ENCODE measurements around the gene TOMT.

TOMT gene

DNA sequence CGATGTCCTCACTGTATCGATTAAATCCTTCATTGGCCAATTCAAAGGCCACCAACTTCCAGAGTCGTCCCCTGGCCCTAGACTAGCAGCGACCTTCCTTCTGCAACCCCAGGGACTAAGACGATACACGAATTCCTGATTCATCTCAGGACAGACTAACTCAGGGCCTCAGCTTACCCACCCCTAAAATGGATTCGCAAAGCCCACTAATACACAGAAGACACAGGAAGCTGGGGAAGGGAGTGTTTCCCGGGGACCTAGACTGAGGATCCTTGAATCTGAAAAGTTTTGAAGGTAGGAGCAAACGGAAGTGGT is 3.1 kb upstream of the TOMT start:
- H3K4me1 Mint-ChIP-seq: peaks cover 36% of the 10 kb centered on the region
- H3K27ac Mint-ChIP-seq: peak overlapping the region; percentile 99 to 100 (median 99)
- no peaks in the 10 kb centered on the region for H3K9me3 Mint-ChIP-seq
- peaks cover 23% of the 10 kb centered on the region for H3K36me3 Mint-ChIP-seq (ENCODE audit: low read depth)
- TF ChIP-seq, protein P1, sequence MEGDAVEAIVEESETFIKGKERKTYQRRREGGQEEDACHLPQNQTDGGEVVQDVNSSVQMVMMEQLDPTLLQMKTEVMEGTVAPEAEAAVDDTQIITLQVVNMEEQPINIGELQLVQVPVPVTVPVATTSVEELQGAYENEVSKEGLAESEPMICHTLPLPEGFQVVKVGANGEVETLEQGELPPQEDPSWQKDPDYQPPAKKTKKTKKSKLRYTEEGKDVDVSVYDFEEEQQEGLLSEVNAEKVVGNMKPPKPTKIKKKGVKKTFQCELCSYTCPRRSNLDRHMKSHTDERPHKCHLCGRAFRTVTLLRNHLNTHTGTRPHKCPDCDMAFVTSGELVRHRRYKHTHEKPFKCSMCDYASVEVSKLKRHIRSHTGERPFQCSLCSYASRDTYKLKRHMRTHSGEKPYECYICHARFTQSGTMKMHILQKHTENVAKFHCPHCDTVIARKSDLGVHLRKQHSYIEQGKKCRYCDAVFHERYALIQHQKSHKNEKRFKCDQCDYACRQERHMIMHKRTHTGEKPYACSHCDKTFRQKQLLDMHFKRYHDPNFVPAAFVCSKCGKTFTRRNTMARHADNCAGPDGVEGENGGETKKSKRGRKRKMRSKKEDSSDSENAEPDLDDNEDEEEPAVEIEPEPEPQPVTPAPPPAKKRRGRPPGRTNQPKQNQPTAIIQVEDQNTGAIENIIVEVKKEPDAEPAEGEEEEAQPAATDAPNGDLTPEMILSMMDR (IDR thresholded peaks at IDR 0.05; ENCODE audit: unreplicated experiment in 3 of 3): no peak
- H3K27me3 Mint-ChIP-seq (ENCODE audit: low read depth): no peaks in the 10 kb centered on the region
- H3K4me3 Mint-ChIP-seq: peak overlapping the region; percentile 88 to 95 (median 95)

DNA sequence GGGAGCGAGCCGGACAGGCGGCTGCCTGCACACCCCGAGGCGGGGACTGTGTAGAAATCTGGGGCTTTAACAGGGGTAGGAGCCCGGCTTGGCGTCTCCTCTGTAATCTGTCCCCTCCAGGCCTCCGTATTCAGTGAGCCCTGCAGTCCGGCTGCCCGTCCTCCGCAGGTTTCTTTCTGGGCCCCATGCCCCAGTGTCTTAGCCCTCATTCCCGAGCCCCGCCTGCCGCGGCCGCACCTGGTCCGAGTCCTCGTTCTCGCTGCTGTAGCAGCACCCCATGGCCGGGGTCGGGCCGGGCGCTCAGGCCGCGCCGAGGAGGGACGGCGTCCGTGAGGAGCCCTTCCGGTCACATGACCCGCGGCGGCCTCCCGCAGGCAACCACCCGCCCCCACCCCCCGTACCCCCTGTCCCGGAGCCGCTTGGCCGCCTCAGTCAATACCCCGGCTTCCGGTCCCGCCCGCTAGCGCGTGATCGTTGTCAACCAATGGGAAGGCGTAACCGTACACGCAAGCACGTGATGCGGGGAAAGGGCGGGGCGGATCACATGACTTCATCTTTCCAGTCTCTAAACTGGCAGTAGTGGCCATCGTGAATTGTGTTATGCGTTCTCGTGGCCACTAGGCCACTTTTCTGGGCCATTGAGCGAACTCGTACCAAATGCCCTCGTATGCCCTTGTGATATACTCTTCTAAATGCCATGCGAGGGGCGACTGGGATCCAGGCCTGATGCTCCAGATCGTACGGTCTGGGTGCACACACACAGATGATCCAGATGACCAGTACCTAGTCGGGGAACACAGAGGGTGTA is 2.6 kb upstream of the TOMT start, which contains the start of gene LAMTOR1:
LAMTOR1 (minus strand) TSS at position 352 of the 808 bp plus-strand sequence; CDS start at position 279, 73 bp downstream.
- TF ChIP-seq, protein P1 (IDR thresholded peaks at IDR 0.05; ENCODE audit: unreplicated experiment in 3 of 3): peak; percentile 41 to 57 (median 57)
- Mint-ChIP-seq H3K27me3 (ENCODE audit: low read depth) (no peaks in the 10 kb centered on the region), H3K27ac (peak within 1 kb of the TSS; percentile 99 to 100 (median 99)), H3K9me3 (no peaks in the 10 kb centered on the region), H3K4me3 (peak within 1 kb of the TSS; percentile 88 to 95 (median 95)), H3K4me1 (peaks cover 36% of the 10 kb centered on the region), H3K36me3 (ENCODE audit: low read depth) (peaks cover 18% of the 10 kb centered on the region)

DNA sequence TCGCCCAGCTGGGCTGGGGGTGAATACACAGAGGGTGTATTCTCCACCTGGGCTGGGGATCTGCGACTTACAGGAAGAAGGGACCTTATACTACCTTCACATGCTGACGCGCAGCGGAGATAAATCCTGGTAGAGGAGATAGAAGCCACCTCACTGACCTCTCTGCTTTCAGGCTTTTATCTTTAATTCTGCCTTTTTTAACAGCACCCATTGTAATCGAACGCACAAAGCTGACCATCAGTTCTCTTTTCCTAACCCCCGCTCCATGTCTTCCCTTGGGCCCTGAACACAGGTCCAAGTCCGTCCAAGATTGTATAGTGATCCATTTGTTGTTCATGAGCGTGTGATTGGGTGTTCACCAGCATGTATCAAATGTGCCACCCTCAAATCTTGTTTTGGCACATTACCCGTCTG is 2.0 kb upstream of the TOMT start:
- TF ChIP-seq, protein P1 (IDR thresholded peaks at IDR 0.05; ENCODE audit: unreplicated experiment in 3 of 3): peak in 2 of 3 experiments; percentile 1 to 27
- H3K4me1 Mint-ChIP-seq: peaks cover 36% of the 10 kb centered on the region
- peak overlapping the region; percentile 99 to 100 (median 99) for H3K27ac Mint-ChIP-seq
- peaks cover 12% of the 10 kb centered on the region for H3K36me3 Mint-ChIP-seq (ENCODE audit: low read depth)
- H3K27me3 Mint-ChIP-seq (ENCODE audit: low read depth): no peaks in the 10 kb centered on the region
- H3K9me3 Mint-ChIP-seq: no peaks in the 10 kb centered on the region
- peak overlapping the region; percentile 88 to 95 (median 95) for H3K4me3 Mint-ChIP-seq

DNA sequence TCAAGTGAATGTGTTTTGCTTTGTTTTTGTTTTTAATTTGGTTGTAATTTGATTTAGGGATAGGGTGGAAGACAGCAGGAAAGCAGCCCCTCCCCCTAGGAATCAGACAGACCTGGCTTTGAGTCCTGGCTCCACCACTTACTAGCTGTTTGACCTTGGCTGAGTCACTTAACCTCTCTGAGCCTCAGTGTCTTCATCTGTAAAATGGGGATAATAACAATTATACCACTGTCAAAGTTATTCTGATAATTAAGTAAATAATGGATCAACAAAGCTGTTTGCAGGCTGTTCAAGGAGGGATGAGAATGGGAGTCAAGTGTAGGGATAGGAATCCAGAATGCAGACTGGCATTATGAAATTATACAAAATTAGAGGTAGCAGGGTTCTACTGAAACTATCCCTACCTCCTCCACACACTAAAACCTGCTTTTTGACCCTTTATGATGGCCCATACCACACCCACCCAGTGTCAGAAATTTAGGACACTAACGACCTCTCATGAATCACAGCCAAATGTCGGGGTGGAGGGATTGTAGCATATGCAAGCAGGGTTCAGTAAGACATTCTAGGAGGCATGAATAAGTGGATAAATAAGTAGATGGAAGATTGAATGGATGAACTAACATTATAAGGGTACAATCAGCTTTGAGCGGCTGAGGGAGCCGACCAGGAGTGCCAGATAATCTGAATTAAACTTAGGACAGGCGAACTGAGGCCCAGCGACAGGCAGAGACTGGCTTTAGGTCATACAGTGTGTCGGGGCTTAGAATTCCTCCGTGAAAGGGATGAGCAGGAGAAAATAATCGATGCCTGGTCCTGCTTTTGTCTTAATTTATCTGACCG is 5.8 kb downstream of the TOMT start:
- Mint-ChIP-seq H3K9me3 (no peaks in the 10 kb centered on the region), H3K27me3 (ENCODE audit: low read depth) (peaks cover 2% of the 10 kb centered on the region), H3K27ac (peak overlapping the region; percentile 99 to 100 (median 100)), H3K4me1 (peaks cover 15% of the 10 kb centered on the region), H3K36me3 (ENCODE audit: low read depth) (peaks cover 3% of the 10 kb centered on the region), H3K4me3 (peak overlapping the region; percentile 89 to 90 (median 89))
- TF ChIP-seq, protein P1 (IDR thresholded peaks at IDR 0.05; ENCODE audit: unreplicated experiment in 3 of 3): no peak

DNA sequence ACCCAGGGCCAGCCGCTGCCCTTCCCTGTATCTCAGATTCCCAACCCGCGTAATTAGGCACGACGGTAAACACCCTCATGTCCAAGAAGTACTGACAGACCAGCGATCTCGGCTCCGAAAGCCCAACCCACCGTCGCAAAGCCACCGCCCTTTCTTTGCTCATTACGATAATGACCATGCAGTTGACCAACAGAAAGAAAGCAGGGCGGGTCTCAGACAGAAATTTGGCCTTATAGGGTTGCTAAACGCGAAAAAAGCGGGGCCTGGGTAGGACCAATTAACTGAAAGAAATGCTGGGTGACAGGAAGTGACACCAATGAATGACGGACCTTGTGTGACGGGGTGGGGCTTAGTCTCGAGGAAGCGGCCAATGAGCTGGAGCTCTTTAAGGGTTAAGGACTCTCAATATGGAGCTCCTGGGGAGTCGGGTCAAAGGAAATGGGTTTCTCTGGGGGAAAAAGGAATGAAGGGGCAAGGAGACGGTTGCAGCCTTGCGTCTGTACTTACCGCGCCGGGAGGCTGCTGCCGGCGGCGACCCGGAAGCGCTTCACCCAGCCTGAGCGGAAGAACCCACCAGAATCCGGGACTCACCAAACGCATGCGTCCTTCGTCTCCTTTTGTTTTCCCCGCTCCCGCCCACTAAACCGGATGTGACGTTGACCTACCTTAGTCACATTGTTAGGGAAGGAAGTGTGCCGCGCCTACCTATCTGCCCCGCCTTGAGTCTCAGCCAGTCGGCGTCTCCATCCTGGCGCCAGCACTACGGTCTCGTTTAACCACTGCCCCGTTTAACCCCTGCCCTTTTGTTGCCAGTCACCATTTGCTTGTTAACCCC is 6.6 kb downstream of the TOMT start, which contains the start of gene ANAPC15:
ANAPC15 (minus strand) TSS at position 553 of the 835 bp plus-strand sequence. CDS start 1,419 bp downstream, outside the sequence.
- H3K27me3 Mint-ChIP-seq (ENCODE audit: low read depth): peaks cover 5% of the 10 kb centered on the region
- H3K9me3 Mint-ChIP-seq: no peaks in the 10 kb centered on the region
- H3K4me3 Mint-ChIP-seq: peak within 1 kb of the TSS; percentile 89 to 90 (median 89)
- H3K4me1 Mint-ChIP-seq: peaks cover 15% of the 10 kb centered on the region
- TF ChIP-seq, protein P1 (IDR thresholded peaks at IDR 0.05; ENCODE audit: unreplicated experiment in 3 of 3): no peak
- H3K36me3 Mint-ChIP-seq (ENCODE audit: low read depth): peaks cover 3% of the 10 kb centered on the region
- H3K27ac Mint-ChIP-seq: peak within 1 kb of the TSS; percentile 99 to 100 (median 100)
